ENCODE data around the gene RMND5B. TPM values are rescaled to one million over a fixed set of nuclear protein-coding genes. Genes with fewer than 3 reads are reported as not detected.

RMND5B gene
- total and polyA plus RNA-seq, 10 of the 15 experiments (the other 5 are each of a cell fraction or from before 2014, with no cell fraction given) = 1.6 to 50.7 (median 30.9) TPM

DNA sequence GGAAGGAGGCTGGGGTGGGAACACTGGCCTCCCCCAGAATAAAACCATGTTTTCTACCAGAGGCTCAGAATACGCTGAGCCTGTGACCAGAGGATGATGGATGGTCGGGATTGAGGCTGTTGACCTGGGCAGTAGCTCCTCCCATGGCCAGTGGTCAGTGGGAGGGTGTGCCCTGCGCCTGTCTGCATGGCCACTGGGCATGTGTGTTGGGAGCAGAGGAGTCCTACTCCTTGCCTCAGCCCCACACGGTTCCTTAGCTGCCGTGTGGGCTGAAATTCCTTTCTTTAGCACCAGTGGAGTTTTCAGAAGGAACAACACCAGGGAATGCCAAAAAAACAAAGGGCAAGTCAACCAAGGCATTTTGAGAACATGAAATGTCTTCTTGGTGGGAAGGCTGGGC lies 8.5 kb upstream of the RMND5B start:
- no peak overlapping the region for H3K4me2 ChIP-seq (ENCODE audit: control insufficient read depth, insufficient read depth)
- intact Hi-C loops (cut with micrococcal nuclease; ENCODE audit: unreplicated experiment) (no loop called here), in situ Hi-C loops (cut with MboI) (loop anchor here (10.0 kb wide), 1 partner anchor 1692 kb away; no protein-coding TSS in a partner anchor)
- no peak for DNase-seq (ENCODE audit: low read depth, low spot score)
- 95% methylated on average over 5 of the region's 5 CpGs for WGBS (ENCODE audit: insufficient coverage, insufficient replicate concordance, low lambda C conversion rate, missing lambda C conversion rate)
- ChIA-PET RAD21 (ENCODE audit: unreplicated experiment) (interaction anchor here (0.6 kb wide), 1 partner anchor 36 kb away, joined by 3 read pairs; no protein-coding TSS in a partner anchor), SMC1A (ENCODE audit: uncharacterized antibody, unreplicated experiment) (interaction anchor here (1.7 kb wide), 1 partner anchor 48 kb away, joined by 3 read pairs; no protein-coding TSS in a partner anchor), CTCF (interaction anchor here (3.0 kb wide), 1 partner anchor 13 kb away, joined by 20 read pairs; no protein-coding TSS in a partner anchor), POLR2A (interaction anchor here (1.0 kb wide), 1 partner anchor 9 kb away, joined by 3 read pairs; no protein-coding TSS in a partner anchor)
- TF ChIP-seq RAD51 (IDR thresholded peaks at IDR 0.05) (no peak), JUNB (IDR thresholded peaks at IDR 0.05) (no peak)
- TF ChIP-seq, protein P1, sequence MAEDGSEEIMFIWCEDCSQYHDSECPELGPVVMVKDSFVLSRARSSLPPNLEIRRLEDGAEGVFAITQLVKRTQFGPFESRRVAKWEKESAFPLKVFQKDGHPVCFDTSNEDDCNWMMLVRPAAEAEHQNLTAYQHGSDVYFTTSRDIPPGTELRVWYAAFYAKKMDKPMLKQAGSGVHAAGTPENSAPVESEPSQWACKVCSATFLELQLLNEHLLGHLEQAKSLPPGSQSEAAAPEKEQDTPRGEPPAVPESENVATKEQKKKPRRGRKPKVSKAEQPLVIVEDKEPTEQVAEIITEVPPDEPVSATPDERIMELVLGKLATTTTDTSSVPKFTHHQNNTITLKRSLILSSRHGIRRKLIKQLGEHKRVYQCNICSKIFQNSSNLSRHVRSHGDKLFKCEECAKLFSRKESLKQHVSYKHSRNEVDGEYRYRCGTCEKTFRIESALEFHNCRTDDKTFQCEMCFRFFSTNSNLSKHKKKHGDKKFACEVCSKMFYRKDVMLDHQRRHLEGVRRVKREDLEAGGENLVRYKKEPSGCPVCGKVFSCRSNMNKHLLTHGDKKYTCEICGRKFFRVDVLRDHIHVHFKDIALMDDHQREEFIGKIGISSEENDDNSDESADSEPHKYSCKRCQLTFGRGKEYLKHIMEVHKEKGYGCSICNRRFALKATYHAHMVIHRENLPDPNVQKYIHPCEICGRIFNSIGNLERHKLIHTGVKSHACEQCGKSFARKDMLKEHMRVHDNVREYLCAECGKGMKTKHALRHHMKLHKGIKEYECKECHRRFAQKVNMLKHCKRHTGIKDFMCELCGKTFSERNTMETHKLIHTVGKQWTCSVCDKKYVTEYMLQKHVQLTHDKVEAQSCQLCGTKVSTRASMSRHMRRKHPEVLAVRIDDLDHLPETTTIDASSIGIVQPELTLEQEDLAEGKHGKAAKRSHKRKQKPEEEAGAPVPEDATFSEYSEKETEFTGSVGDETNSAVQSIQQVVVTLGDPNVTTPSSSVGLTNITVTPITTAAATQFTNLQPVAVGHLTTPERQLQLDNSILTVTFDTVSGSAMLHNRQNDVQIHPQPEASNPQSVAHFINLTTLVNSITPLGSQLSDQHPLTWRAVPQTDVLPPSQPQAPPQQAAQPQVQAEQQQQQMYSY (CRISPR knock-in tag; IDR thresholded peaks at IDR 0.05) = no peak
- H4K20me1 ChIP-seq (ENCODE audit: control insufficient read depth, insufficient read depth) = no peaks in the 10 kb centered on the region
- no peak for ATAC-seq
- H3K4me1 ChIP-seq (ENCODE audit: control insufficient read depth, insufficient read depth, low read length) = peaks cover 25% of the 10 kb centered on the region
- no peak overlapping the region for H3K27ac ChIP-seq (ENCODE audit: control insufficient read depth, insufficient read depth)
- H3K27me3 ChIP-seq (replicated peaks in 1 of 2; ENCODE audit: control insufficient read depth in 2 of 2, insufficient read depth in 2 of 2, low read length in 1 of 2) = no peaks in the 10 kb centered on the region
- BruUV-seq (replicated peaks) = no TSS peak
- peaks cover 3 to 19% of the 10 kb centered on the region in 2 experiments; a peak in 3 of 4 replicates for H3K36me3 ChIP-seq (ENCODE audit: control insufficient read depth in 2 of 2, insufficient read depth in 2 of 2, low read length in 1 of 2)
- no peak overlapping the region for H3K9ac ChIP-seq (ENCODE audit: control insufficient read depth, insufficient read depth, low read length)
- H3K79me2 ChIP-seq (ENCODE audit: control insufficient read depth, insufficient read depth, low read length) = peaks cover 19% of the 10 kb centered on the region
- no peaks in the 10 kb centered on the region for H3K9me3 ChIP-seq (replicated peaks; ENCODE audit: control insufficient read depth, insufficient read depth, low read length)
- H3K4me3 ChIP-seq = no peak overlapping the region
- no peak overlapping the region for H2AFZ ChIP-seq (ENCODE audit: control insufficient read depth, low read depth, low read length)
- FAIRE-seq = no peak

Data from GM12878 (cell line).